Amniotic epithelial cell (primary cell): ENCODE data around the gene RGS16.
A peak's percentile ranks its signal among the peaks of the same experiment; 100 is the strongest.
"Not testable (repeated sequence)": the region's sequence is repeated elsewhere in the genome, so short reads cannot be mapped to it uniquely, and the experiment has no call there.

Experiments
- DNase-seq: peaks from one replicate; pipeline ENCODE4 v3.0.0-alpha.2; 2010; ENCODE audit warnings: low read depth

RGS16 gene, protein sequence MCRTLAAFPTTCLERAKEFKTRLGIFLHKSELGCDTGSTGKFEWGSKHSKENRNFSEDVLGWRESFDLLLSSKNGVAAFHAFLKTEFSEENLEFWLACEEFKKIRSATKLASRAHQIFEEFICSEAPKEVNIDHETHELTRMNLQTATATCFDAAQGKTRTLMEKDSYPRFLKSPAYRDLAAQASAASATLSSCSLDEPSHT

DNA sequence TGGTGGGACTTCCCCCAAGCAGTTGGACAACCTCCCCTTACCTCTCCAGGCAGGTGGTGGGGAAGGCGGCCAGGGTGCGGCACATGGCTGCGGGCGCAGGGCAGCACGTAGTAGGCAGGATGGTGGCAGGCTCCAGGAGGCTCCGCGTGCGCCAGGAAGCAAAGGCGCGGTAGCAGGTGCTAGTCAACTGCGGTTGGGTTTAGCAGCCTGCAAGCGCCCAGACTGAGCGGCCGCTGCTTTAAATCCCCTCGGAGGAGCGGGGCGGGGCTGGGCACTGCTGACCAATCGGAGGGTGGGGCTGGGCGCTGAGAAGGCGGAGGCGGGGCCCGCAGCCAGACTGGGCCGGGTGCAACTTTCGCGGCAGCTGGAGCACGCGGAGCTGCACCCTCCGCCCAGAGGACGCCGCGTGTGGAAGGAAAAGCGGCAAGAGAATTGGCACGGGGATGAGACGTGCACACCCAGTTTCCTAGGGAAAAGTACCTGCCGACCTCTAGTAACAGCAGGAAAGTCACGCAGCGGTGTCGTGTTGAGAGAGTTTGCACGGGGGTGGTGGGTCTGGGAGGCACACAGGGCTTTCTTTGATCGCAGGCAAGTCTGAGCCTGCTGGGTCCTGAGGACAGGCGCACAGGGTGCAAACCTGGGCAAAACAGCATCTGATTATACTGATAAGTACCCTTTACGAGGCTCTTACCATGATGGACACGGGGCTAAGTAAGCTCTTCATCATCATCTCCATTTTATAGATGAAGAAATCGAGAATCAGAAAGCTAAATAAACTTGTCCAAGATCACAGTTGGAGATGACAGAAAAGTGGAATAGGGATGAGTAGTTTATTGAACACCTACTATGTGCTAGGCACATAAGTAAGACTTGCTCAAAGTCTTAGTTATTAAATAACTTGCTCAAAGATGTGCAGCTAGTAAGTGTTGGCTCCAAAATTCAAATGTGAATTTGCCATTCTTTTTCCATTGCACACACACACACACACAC is at the start of gene RGS16:
TSS of gene RGS16 (minus strand) at position 215 of the 990 bp plus-strand sequence. CDS start at position 85, 130 bp downstream.
- peak; percentile 56 for DNase-seq

DNA sequence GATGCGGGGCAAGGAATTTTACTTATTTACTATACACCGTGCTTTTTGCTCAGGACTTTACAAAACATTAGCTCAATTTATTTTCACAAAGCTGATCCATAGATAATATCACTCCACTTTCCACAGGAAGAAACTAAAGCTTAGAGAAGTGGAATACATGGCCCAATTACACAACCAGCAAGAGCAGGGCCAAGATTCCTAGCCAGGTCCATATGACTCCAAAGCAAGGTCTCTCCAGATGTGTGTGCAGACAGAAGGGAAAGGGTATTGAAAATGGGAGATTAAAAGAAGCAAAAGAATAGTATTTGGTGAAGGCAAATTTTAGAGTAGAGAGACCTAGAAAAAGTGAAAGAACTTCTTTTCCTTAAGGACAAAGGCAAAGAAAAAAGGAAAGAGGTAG is 49.8 kb upstream of the RGS16 start:
- no peak for DNase-seq

GRCh38 chr1:182652933-182653332 is 48.7 kb upstream of the RGS16 start:
- DNase-seq = no peak

DNA sequence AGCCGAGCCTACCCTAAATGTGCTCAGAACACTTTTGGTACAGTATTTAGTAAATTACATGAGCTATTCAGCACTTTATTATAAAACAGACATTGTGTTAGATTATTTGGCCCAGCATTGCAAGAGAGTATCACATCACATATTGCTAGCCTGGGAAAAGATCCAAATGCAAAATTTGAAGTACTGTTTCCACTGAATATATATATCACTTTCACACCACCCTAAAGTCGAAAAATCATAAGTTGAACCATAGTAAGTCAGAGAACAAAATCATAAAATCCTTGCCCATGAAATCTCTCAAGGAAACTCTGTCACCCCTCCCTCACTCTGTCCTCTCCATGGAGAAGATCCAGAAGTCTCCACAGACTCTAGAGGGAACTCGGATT is 47.1 kb upstream of the RGS16 start:
- DNase-seq = no peak

DNA sequence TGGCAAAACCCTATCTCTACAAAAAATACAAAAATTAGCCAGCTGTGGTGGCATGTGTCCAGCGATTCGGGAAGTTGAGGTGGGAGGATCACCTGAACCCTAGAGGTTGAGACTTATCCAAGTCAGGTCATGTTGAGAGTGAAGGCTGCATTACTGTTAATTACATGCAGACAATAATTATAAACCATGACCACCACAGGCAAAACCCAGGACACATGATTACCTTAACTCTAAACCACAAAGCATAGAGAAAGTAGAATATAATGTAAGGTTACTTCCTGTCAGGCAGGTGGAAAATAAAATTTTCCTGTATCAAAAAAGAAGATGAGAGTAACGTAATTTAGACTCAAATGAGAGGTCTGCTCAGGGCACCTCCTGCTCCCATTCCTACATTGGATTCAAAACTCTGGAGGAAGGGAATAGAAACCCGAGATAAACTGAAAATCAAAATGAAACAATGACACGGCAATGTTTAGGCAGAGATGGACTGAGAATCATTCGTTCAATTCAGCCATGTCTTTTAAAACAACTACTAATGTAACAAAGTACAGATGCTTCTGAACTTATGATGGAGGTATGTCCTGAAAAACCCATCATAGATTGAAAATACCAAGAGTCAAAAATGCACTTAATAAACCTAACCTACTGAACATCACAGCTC is 46.6 kb upstream of the RGS16 start:
- DNase-seq = no peak

DNA sequence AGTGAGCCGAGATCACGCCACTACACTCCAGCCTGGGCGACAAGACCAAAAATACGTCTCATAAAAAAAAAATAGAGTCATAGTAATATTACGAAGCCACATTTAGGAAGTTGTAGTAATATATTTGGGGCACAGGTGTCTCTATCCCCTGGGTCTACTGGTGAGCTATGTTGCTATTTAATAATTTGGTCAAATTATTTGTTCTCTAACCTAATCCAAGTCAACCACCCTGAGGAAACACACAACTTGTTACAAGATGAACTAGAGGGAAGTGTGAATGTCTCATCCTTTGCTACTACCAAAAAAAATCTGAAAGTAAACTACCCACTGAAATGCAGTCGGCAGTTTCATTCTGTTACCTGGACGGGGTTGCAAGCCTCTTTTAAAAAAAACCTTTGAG is 44.9 kb upstream of the RGS16 start:
- DNase-seq = no peak

GRCh38 chr1:182646739-182647138 is 42.5 kb upstream of the RGS16 start:
- no peak for DNase-seq

DNA sequence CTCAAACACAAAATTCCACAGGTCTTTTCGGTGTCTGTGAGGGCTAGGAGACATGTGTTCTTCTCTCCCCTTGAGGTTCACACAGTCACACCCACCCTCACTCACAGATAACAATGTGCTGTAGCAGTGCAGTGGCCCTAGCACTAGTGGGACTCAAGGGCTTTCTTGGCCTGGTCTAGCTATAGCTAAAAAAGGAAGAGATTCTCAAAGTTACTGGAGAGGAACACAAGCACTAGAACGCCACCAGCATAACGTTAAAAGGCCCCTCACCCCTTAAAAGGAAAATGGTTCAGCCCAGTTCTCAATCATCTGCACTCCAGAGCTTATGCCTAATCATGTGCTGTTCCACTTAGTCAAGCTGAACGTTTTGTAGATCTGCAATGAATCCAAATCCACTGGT is 40.7 kb upstream of the RGS16 start:
- no peak for DNase-seq

GRCh38 chr1:182643699-182644098 is 39.5 kb upstream of the RGS16 start:
- no peak for DNase-seq

GRCh38 chr1:182642461-182642860 is 38.3 kb upstream of the RGS16 start:
- no peak for DNase-seq

- DNase-seq = no peak
Observed at GRCh38 chr1:182641561-182641960, 37.4 kb upstream of the RGS16 start.

GRCh38 chr1:182639330-182639729 is 35.1 kb upstream of the RGS16 start:
- no peak for DNase-seq

- no peak for DNase-seq
Observed at GRCh38 chr1:182637769-182638168, 33.6 kb upstream of the RGS16 start.

DNA sequence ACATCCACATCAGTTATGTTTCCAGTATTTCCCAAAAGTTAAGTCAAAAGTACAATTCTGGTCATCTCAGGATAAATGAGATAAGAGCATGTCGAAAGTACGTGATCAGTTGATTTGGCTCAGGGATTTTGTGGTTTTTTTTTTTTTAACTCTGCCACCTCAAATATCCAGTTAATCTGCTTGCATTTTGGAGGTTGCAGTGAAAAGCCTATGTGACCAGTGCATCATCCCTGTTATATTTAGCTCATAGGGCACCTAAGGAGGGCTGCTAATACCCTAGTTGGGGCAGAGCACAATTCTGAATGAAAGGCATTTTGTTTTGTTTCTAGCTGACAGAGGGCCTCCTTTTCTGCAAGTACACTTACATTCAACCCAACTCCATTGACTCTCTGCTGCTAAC is 31.7 kb upstream of the RGS16 start:
- DNase-seq = peak; percentile 1

DNA sequence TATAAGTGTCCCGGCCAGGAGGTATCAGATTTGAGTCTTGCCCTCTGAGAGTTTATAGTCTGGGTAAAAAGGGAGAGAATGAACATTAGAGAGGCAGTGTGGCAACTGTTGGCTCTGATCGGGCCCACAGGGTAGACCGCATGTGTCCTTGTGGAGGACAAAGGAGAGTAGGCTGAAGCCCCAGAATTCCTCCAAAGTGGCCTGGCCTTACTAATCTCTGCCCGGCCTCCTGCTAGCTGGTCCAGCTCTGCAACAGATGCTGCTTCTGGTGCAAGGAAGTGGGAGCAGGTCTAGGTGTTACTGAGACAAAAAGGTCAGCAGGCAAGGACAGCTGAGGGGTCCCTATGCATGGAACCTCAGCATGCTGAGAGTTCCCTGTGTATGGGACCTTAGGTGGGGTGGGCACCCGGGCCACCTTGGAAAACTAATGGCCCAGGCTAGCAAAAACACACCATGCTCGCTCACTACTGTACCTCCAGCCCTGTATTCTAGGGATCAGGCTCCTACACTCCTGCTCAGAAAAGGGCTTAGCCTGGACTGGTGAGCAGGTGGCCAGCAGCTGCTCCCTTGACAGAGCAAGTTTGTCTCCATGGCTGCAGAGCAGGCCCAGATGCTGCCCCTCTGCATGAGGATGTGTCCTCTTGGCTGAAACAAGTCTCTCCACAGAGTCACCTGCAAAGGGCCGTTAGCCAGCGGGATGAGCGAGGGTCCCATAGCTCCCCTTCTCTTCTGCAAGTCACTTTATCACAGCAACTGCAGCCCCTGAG is 30.3 kb upstream of the RGS16 start:
- DNase-seq = no peak

- no peak for DNase-seq
Observed at GRCh38 chr1:182633657-182634281, 29.6 kb upstream of the RGS16 start.

GRCh38 chr1:182633031-182633430 is 28.8 kb upstream of the RGS16 start:
- DNase-seq = no peak

DNA sequence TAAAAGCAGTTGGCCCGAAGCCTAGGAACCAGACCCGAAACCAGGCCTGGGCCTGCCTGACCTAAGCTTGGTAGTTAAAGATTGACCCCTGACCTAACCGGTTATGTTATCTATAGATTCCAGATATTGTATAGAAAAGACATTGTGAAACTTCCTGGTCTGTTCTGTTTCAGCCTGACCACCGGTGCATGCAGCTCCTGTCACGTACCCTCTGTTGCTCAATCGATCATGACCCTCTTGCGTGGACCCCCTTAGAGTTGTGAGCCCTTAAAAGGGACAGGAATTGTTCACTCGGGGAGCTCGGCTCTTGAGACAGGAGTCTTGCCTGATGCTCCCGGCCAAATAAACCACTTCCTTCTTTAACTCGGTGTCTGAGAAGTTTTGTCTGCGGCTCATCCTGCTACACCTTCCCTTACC is 28.3 kb upstream of the RGS16 start:
- not testable (repeated sequence) for DNase-seq

GRCh38 chr1:182631954-182632353 is 27.8 kb upstream of the RGS16 start:
- no peak for DNase-seq

GRCh38 chr1:182631053-182631677 is 27.0 kb upstream of the RGS16 start:
- DNase-seq = no peak

DNA sequence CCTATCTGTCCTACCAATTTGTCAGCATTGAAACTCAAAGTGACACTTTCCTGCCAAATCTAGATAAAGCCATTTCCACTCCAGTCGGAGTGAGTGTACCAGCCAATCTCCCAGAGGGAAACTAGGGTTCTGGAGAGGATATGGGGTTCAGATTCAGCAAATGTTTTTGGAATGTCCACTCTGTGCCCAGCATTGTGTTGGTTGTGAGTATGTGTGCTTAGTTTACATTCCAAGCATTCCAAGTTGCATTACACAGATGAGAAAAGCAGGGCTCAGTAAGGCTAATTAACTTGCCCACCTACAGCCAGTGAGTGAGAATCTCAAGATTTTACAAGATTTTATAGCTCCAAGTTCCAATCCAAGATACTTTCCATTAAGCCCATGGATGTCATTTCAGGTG is 26.4 kb upstream of the RGS16 start:
- DNase-seq = no peak
